Thymus (tissue), 11 donors: Measurements from ENCODE around the gene ZNF785. TPM values are rescaled to one million over a fixed set of nuclear protein-coding genes. Genes with fewer than 3 reads are reported as not detected.
"Not testable (repeated sequence)": the region's sequence is repeated elsewhere in the genome, so short reads cannot be mapped to it uniquely, and the experiment has no call there.

Experiments
- DNase-seq, 9 donors: peaks; one replicate each; pipeline ENCODE4 v3.0.0-alpha.2; 2013; ENCODE audit warnings: low spot score in 9 of 9, low read depth in 6 of 9, missing footprints in 1 of 9
- H3K27ac ChIP-seq, 2 donors: one replicate each; pipeline ENCODE4 v1.5.1; 2013; ENCODE audit warnings: control low read depth in 1 of 2, low read depth in 1 of 2, low read length in 1 of 2, mild to moderate bottlenecking in 1 of 2, moderate library complexity in 1 of 2
- H3K27me3 ChIP-seq, 2 donors: one replicate each; pipeline ENCODE4 v1.5.1; 2013; ENCODE audit warnings: low read length in 1 of 2; ENCODE audit not compliant: control insufficient read depth in 2 of 2, insufficient read depth in 1 of 2
- H3K36me3 ChIP-seq, 2 donors: one replicate each; pipeline ENCODE4 v1.5.1; 2013; ENCODE audit warnings: low read length in 1 of 2, mild to moderate bottlenecking in 1 of 2, moderate library complexity in 1 of 2; ENCODE audit not compliant: control insufficient read depth in 2 of 2, insufficient read depth in 2 of 2
- H3K4me1 ChIP-seq, 2 donors: one replicate each; pipeline ENCODE4 v1.5.1; 2013; ENCODE audit warnings: low read length in 2 of 2; ENCODE audit not compliant: control insufficient read depth in 2 of 2, insufficient read depth in 2 of 2
- H3K4me3 ChIP-seq, 2 donors: one replicate each; pipeline ENCODE4 v1.5.1; 2013; ENCODE audit warnings: low read length in 2 of 2, control low read depth in 1 of 2, mild to moderate bottlenecking in 1 of 2
- H3K9me3 ChIP-seq, 2 donors: one replicate each; pipeline ENCODE4 v1.5.1; 2013; ENCODE audit warnings: low read length in 1 of 2, mild to moderate bottlenecking in 1 of 2; ENCODE audit not compliant: control insufficient read depth in 2 of 2, insufficient read depth in 1 of 2
- WGBS: extraction: QIAGEN DNeasy Blood & Tissue Kit; methylation state at CpG from one replicate; pipeline ENCODE4 v1.1.7; 2013; 5-methylcytosine and 5-hydroxymethylcytosine counted together
- polyA plus RNA-seq: library from polyadenylated mRNA; stranded (reverse); fragments of 200-250 nt; gene quantifications from one replicate; pipeline ENCODE4 v1.2.3, GENCODE V29; 2013
- total RNA-seq: library from RNA; stranded (reverse); fragments of 120-200 nt; gene quantifications from one replicate; pipeline ENCODE4 v1.2.4, GENCODE V29; 2013
- donor health status: healthy.

ZNF785 gene
- total and polyA plus RNA-seq, 2 donors, result 5.0 to 7.8 TPM

DNA sequence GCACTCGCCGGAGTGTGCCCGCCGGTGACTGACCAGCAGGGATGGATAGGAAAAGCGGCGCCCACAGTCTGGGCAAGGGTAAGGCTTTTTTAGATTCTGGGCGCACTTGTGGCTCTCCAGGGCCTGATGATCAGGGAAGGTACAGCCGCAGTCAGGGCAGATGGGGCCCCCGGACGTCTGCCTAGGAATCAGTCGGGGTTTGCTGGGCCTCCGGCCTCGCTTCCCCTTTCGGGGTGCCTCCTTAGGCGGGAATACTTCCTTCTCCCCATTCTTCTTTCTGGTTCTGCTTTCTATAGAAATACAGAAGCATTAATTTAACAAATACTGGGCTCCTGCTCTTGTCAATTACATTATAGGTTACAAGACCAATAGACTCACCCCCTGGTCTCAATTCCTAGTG is 19.7 kb upstream of the ZNF785 start:
- Histone ChIP-seq H3K9me3 (peaks cover 0 to 10% of the 10 kb centered on the region in 2 donors), H3K4me1 (peaks cover 2 to 12% of the 10 kb centered on the region in 2 donors), H3K36me3 (peaks cover 30 to 51% of the 10 kb centered on the region in 2 donors), H3K27me3 (no peaks in the 10 kb centered on the region), H3K4me3 (no peak overlapping the region), H3K27ac (no peak overlapping the region)
- WGBS, result 95% methylated on average over 15 of the region's 15 CpGs
- DNase-seq, result no peak

DNA sequence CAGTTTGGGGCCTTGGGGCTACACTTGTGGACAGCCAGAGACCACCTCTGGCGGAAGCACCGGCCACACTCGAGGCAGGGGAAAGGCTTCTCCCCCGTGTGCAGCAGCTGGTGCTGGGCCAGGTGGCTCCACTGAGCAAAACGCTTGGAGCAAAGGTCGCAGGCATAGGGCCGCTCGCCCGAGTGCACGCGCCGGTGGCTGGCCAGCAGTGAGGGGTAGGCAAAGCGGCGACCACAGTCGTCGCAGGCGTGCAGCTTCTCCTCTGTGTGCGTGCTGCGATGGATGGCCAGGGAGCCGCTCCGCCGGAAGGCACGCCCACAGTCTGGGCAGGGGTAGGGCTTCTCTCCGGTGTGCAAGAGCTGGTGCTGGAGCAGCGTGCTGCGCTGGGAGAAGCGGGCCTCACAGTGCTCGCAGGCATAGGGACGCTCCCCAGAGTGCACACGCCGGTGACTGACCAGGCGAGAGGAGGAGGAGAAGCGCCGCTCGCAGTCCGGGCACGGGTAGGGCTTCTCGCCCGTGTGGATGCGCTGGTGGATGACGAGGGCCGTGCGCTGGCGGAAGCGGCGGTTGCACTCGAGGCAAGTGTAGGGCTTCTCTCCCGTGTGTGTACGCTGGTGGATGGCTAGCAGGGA is 18.9 kb upstream of the ZNF785 start:
- Histone ChIP-seq H3K4me1 (peaks cover 2 to 10% of the 10 kb centered on the region in 2 donors), H3K36me3 (peaks cover 30 to 51% of the 10 kb centered on the region in 2 donors), H3K27ac (no peak overlapping the region), H3K27me3 (no peaks in the 10 kb centered on the region), H3K4me3 (no peak overlapping the region), H3K9me3 (peaks cover 0 to 6% of the 10 kb centered on the region in 2 donors)
- WGBS, result 97% methylated on average over 49 of the region's 49 CpGs
- DNase-seq, result no peak

DNA sequence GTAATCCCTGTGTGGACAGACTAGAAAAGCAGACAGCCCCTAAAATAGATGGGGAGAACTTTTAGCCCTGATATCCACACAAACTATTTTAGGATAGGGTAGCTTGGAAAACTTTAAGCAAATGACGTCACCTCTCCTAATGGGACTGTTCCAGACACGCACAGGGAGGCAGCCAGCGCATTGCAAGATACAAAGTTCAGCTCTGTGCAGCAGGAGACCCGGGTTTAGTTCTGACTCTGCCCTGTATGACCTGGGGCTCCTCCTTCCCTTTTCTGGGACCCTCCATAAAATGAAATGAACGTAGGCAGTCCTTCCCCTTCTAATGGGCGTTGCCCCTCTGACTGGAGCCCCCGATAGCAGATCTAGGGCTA is 18.4 kb upstream of the ZNF785 start:
- Histone ChIP-seq H3K36me3 (peaks cover 30 to 51% of the 10 kb centered on the region in 2 donors), H3K4me3 (no peak overlapping the region), H3K27me3 (no peaks in the 10 kb centered on the region), H3K4me1 (peaks cover 0 to 5% of the 10 kb centered on the region in 2 donors), H3K27ac (no peak overlapping the region), H3K9me3 (peaks cover 0 to 3% of the 10 kb centered on the region in 2 donors)
- DNase-seq, result no peak
- WGBS, result 96% methylated on average over 7 of the region's 7 CpGs

DNA sequence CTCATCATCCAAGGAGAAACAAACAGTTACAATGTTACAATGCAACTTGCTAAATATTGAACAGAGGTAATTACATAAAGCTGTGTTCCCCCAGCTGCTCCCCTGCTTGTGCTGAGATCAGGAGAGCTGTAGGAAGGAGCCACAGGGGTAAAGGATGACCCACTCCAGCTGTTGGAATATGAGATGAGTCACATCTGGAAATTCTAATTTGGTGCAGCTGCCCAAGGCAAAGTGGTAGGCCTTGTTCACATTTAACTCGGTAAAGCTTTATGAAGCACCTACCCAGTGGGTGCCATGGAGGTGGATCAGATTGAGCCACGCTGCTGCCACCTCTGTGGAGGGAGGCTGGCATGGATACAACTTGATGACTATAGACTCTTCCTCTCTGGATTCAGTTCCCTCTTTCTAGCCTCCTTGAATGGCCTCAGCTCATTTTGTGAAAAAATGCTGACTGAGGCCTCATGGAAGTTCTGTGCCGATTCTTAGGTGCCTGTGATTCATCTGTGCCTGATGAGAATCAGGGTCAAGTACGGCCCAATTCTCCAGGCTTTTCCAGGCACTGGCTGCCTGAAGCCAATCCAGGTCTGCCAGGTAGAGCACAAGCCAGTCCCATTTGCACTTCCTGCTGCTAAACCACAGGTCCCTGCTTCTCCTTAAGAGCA is 17.2 kb upstream of the ZNF785 start:
- H3K36me3 ChIP-seq, result peaks cover 30 to 47% of the 10 kb centered on the region in 2 donors
- no peak for DNase-seq
- H3K4me3 ChIP-seq, result no peak overlapping the region
- peaks cover 0 to 3% of the 10 kb centered on the region in 2 donors for H3K9me3 ChIP-seq
- H3K4me1 ChIP-seq, result no peaks in the 10 kb centered on the region
- no peaks in the 10 kb centered on the region for H3K27me3 ChIP-seq
- peak overlapping the region in 1 of 2 donors; percentile 2 for H3K27ac ChIP-seq
- 95% methylated on average over 4 of the region's 4 CpGs for WGBS

DNA sequence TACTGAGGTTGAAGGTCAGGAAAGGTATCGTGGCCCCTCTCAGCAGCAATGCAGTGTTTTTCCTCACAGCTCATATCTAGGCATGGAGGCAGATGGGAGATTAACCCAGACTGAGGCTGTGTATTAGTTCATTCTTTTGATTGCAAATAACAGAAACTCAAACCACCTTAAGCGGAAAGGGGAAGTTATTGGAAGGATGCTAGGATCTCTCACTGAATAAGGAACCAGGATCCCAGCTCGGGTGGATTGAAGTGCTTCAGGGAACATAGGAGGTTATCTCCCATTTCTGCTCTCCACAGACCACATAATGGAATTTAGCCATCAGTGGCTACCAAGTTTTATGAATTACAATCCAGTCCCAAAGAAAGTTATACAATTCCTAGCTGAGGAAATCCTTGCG is 16.5 kb upstream of the ZNF785 start:
- H3K27ac ChIP-seq, result no peak overlapping the region

DNA sequence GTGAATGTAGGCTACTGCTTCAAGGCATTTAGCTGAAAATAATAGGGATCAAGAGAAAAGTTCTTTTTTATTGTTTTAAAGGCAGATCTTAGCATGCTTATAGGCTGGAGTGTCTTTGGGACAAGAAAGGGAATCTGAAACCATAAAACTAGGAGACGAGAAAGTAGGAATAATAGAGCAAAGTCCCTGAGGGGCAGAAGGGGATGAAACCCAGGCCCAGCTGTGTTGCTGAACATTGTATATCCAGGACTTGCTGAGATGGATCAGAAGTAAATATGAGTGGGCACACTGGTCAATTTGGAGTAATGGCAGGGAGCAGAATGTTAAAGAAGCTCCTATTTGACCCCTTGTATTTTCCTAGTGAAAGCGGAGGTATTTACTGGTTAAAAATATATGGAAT is 15.4 kb upstream of the ZNF785 start:
- Histone ChIP-seq H3K9me3 (peaks cover 0 to 3% of the 10 kb centered on the region in 2 donors), H3K27me3 (no peaks in the 10 kb centered on the region), H3K4me3 (no peak overlapping the region), H3K4me1 (no peaks in the 10 kb centered on the region), H3K36me3 (peaks cover 29 to 42% of the 10 kb centered on the region in 2 donors), H3K27ac (no peak overlapping the region)
- WGBS, result 98% methylated on average over 2 of the region's 2 CpGs
- no peak for DNase-seq

More for the DNA sequence above, 16.5 kb upstream of the ZNF785 start:
- DNase-seq, result no peak
- no peaks in the 10 kb centered on the region for H3K4me1 ChIP-seq
- H3K9me3 ChIP-seq, result peaks cover 0 to 3% of the 10 kb centered on the region in 2 donors
- H3K27me3 ChIP-seq, result no peaks in the 10 kb centered on the region
- H3K36me3 ChIP-seq, result peaks cover 30 to 42% of the 10 kb centered on the region in 2 donors
- no peak overlapping the region for H3K4me3 ChIP-seq
- 93% methylated on average over 4 of the region's 4 CpGs for WGBS

DNA sequence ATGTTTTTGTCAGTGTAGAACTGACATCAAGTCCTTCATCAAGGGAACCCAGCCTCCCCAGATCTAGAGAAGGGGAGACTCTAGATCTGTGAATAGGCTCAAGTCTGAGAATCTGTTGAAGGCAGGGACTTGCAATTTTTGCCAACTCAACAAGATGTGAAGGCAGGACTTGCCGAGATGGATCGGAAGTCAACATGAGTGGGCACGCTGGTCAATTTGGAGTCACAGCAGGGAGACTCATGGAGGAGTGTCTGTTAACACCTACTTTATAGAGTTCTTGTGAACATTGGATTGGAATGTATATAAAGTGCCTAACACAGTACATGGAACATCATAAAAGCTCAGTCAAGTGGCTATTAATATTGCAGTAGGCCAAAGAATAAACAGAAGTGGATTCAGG is 14.7 kb upstream of the ZNF785 start:
- WGBS, result 99% methylated on average over 3 of the region's 3 CpGs
- Histone ChIP-seq H3K36me3 (peaks cover 24 to 37% of the 10 kb centered on the region in 2 donors), H3K9me3 (peaks cover 0 to 3% of the 10 kb centered on the region in 2 donors), H3K4me3 (no peak overlapping the region), H3K27ac (no peak overlapping the region), H3K27me3 (no peaks in the 10 kb centered on the region), H3K4me1 (no peaks in the 10 kb centered on the region)
- no peak for DNase-seq

DNA sequence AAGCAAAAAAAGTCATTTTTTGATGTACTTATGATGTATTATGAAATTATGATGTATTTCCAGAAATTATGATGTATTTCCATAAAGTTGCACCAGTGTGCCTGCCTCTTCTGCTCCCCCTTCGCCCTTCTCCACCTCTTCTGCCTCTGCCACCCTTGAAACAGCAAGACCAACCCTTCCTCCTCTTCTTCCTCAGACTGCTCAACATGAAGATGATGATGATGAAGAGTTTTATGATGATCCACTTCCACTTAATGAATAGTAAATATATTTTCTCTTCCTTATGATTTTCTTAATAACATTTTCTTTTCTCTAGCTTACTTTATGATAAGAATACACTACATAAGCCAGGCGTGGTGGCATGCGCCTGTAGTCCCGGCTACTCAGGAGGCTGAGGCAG is 7.4 kb upstream of the ZNF785 start:
- 99% methylated on average over 4 of the region's 4 CpGs for WGBS
- Histone ChIP-seq H3K27ac (no peak overlapping the region), H3K4me1 (no peaks in the 10 kb centered on the region), H3K27me3 (no peaks in the 10 kb centered on the region), H3K9me3 (no peaks in the 10 kb centered on the region), H3K4me3 (no peak overlapping the region), H3K36me3 (peaks cover 5 to 13% of the 10 kb centered on the region in 2 donors)
- no peak for DNase-seq

DNA sequence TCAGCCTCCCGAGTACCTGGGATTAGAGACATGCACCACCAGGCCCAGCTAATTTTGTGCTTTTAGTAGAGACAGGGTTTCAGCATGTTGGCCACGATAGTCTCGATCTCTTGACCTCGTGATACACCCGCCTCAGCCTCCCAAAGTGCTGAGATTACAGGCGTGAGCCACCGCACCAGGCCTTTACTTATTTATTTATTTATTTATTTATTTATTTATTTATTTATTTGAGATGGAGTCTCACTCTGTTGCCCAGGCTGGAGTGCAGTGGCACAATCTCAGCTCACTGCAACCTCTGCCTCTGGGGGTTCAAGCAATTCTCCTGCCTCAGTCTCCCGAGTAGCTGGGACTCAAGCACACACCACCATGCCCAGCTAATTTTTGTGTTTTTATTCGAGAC is 5.4 kb upstream of the ZNF785 start:
- peaks cover 5 to 19% of the 10 kb centered on the region in 2 donors for H3K36me3 ChIP-seq
- H3K9me3 ChIP-seq, H3K4me1 ChIP-seq, DNase-seq, H3K27me3 ChIP-seq, H3K4me3 ChIP-seq, H3K27ac ChIP-seq: not testable (repeated sequence)
- WGBS, result 99% methylated on average over 9 of the region's 9 CpGs
